ENCODE results near the gene TBC1D1. TPM values are rescaled to one million over a fixed set of nuclear protein-coding genes. Genes with fewer than 3 reads are reported as not detected.
"Not testable (repeated sequence)": the region's sequence is repeated elsewhere in the genome, so short reads cannot be mapped to it uniquely, and the experiment has no call there.

The TBC1D1 gene
- total RNA-seq, 4 donors from 2014 or later, result 122 to 258 (median 139) TPM

- peaks cover 0 to 2% (median under 1%) of the 10 kb centered on the region in 4 donors for H3K4me1 ChIP-seq
- WGBS, 2 donors (ENCODE audit: low coverage in 1 of 2), result 67 to 75% methylated on average over 3 of the region's 3 CpGs
Observed at GRCh38 chr4:37914539-37914938, 23.7 kb downstream of the TBC1D1 start.

GRCh38 chr4:37917388-37917787 lies 26.5 kb downstream of the TBC1D1 start:
- Histone ChIP-seq H3K27me3 (no peaks in the 10 kb centered on the region), H3K4me1 (no peaks in the 10 kb centered on the region), H3K9me3 (no peaks in the 10 kb centered on the region), H3K36me3 (no peaks in the 10 kb centered on the region), H3K4me3 (no peak overlapping the region), H3K27ac (no peak overlapping the region)
- in situ Hi-C loops (cut with MboI; ENCODE audit: low pct_ligation_motif_present in 1 of 4, low pct_unique_long_range_greater_than_20kb in 1 of 4, low sequenced_read_pairs in 3 of 4), result no loop called here
- TF ChIP-seq EP300 (IDR thresholded peaks at IDR 0.05; ENCODE audit: low read depth) (no peak), CTCF (IDR thresholded peaks at IDR 0.05) (no peak), POLR2AphosphoS5 (IDR thresholded peaks at IDR 0.05) (no peak), POLR2A (IDR thresholded peaks at IDR 0.05) (no peak)
- intact Hi-C loops (cut with DNase I; ENCODE audit: low total_unique reads), result no loop called here
- WGBS, 2 donors (ENCODE audit: low coverage in 1 of 2), result 74 to 84% methylated on average over 5 to 7 of the region's 7 CpGs
- DNase-seq, result no peak

More at GRCh38 chr4:37914539-37914938, 23.7 kb downstream of the TBC1D1 start:
- DNase-seq, result no peak
- Histone ChIP-seq H3K36me3 (no peaks in the 10 kb centered on the region), H3K9me3 (no peaks in the 10 kb centered on the region), H3K27me3 (no peaks in the 10 kb centered on the region), H3K27ac (no peak overlapping the region), H3K4me3 (no peak overlapping the region)
- intact Hi-C loops (cut with DNase I; ENCODE audit: low total_unique reads) (no loop called here), in situ Hi-C loops (cut with MboI; ENCODE audit: low pct_ligation_motif_present in 1 of 4, low pct_unique_long_range_greater_than_20kb in 1 of 4, low sequenced_read_pairs in 3 of 4) (no loop called here)
- no peak for TF ChIP-seq POLR2AphosphoS5 (IDR thresholded peaks at IDR 0.05)
- no peak for TF ChIP-seq EP300 (IDR thresholded peaks at IDR 0.05; ENCODE audit: low read depth)
- no peak for TF ChIP-seq POLR2A (IDR thresholded peaks at IDR 0.05)
- no peak for TF ChIP-seq CTCF (IDR thresholded peaks at IDR 0.05)

GRCh38 chr4:37918653-37919052 lies 27.8 kb downstream of the TBC1D1 start:
- Histone ChIP-seq H3K4me3 (no peak overlapping the region), H3K27ac (no peak overlapping the region), H3K4me1 (no peaks in the 10 kb centered on the region), H3K27me3 (no peaks in the 10 kb centered on the region), H3K36me3 (no peaks in the 10 kb centered on the region), H3K9me3 (no peaks in the 10 kb centered on the region)
- no peak for DNase-seq
- WGBS, 2 donors (ENCODE audit: low coverage in 1 of 2), result 83 to 90% methylated on average over 1 to 3 of the region's 3 CpGs
- TF ChIP-seq CTCF (IDR thresholded peaks at IDR 0.05) (no peak), POLR2AphosphoS5 (IDR thresholded peaks at IDR 0.05) (no peak), EP300 (IDR thresholded peaks at IDR 0.05; ENCODE audit: low read depth) (no peak), POLR2A (IDR thresholded peaks at IDR 0.05) (no peak)
- in situ Hi-C loops (cut with MboI; ENCODE audit: low pct_ligation_motif_present in 1 of 4, low pct_unique_long_range_greater_than_20kb in 1 of 4, low sequenced_read_pairs in 3 of 4), result no loop called here
- intact Hi-C loops (cut with DNase I; ENCODE audit: low total_unique reads), result no loop called here

- H3K27me3 ChIP-seq, result no peaks in the 10 kb centered on the region
- no peak for TF ChIP-seq EP300 (IDR thresholded peaks at IDR 0.05; ENCODE audit: low read depth)
- TF ChIP-seq POLR2A (IDR thresholded peaks at IDR 0.05), result no peak
- no peak for TF ChIP-seq CTCF (IDR thresholded peaks at IDR 0.05)
- TF ChIP-seq POLR2AphosphoS5 (IDR thresholded peaks at IDR 0.05), result no peak
- 69 to 82% methylated on average over 3 to 4 of the region's 4 CpGs for WGBS, 2 donors (ENCODE audit: low coverage in 1 of 2)
Observed at GRCh38 chr4:37922328-37922727, 31.4 kb downstream of the TBC1D1 start.

GRCh38 chr4:37923089-37923488 lies 32.2 kb downstream of the TBC1D1 start:
- intact Hi-C loops (cut with DNase I; ENCODE audit: low total_unique reads); DNase-seq; H3K27ac ChIP-seq; in situ Hi-C loops (cut with MboI; ENCODE audit: low pct_ligation_motif_present in 1 of 4, low pct_unique_long_range_greater_than_20kb in 1 of 4, low sequenced_read_pairs in 3 of 4); H3K27me3 ChIP-seq; H3K36me3 ChIP-seq; H3K4me1 ChIP-seq; H3K4me3 ChIP-seq; H3K9me3 ChIP-seq: not testable (repeated sequence)

More at GRCh38 chr4:37922328-37922727, 31.4 kb downstream of the TBC1D1 start:
- H3K27ac ChIP-seq, result no peak overlapping the region
- H3K36me3 ChIP-seq, result no peaks in the 10 kb centered on the region
- no peaks in the 10 kb centered on the region for H3K9me3 ChIP-seq
- DNase-seq, result no peak
- intact Hi-C loops (cut with DNase I; ENCODE audit: low total_unique reads), result no loop called here
- no peaks in the 10 kb centered on the region for H3K4me1 ChIP-seq
- no peak overlapping the region for H3K4me3 ChIP-seq
- in situ Hi-C loops (cut with MboI; ENCODE audit: low pct_ligation_motif_present in 1 of 4, low pct_unique_long_range_greater_than_20kb in 1 of 4, low sequenced_read_pairs in 3 of 4), result no loop called here

Data from transverse colon (tissue), 4 donors.